Stomach (tissue), 9 donors: ENCODE results near the gene LHFPL5. TPM values are rescaled to one million over a fixed set of nuclear protein-coding genes. Genes with fewer than 3 reads are reported as not detected.

Source experiments
- DNase-seq, 2 donors: peaks; one replicate each; pipeline versions ENCODE4 v3.0.0 to v3.0.0-alpha.2; 2013 to 2019
- H3K27ac ChIP-seq, 5 donors: fragments of 200-600 bp in 4 of 5; sonication (generic) in 4 of 5; one replicate each; pipeline ENCODE4 v1.5.1; 2013 to 2019; ENCODE audit warnings: mild to moderate bottlenecking in 1 of 5, moderate library complexity in 1 of 5
- H3K27me3 ChIP-seq, 3 donors: fragments of 200-600 bp; sonication (generic); one replicate each; pipeline ENCODE4 v1.5.1; 2017 to 2019; ENCODE audit warnings: mixed run types in 1 of 3
- H3K36me3 ChIP-seq, 4 donors: fragments of 200-600 bp; sonication (generic); 1 replicate in 3 of 4; 2 replicates in 1 of 4; pipeline ENCODE4 v1.5.1; 2016 to 2019
- H3K4me1 ChIP-seq, 4 donors: fragments of 200-600 bp; sonication (generic); one replicate each; pipeline ENCODE4 v1.5.1; 2016 to 2019
- H3K4me3 ChIP-seq, 4 donors: fragments of 200-600 bp; sonication (generic) in 3 of 4; one replicate each; pipeline ENCODE4 v1.5.1; 2016 to 2019; ENCODE audit warnings: mild to moderate bottlenecking in 1 of 4
- H3K9me3 ChIP-seq, 4 donors: fragments of 200-600 bp; sonication (generic); one replicate each; pipeline ENCODE4 v1.5.1; 2016 to 2019
- CTCF ChIP-seq, 7 experiments: fragments of 450-650 bp in 4 of 7; fragments of 200-600 bp in 3 of 7; sonication (generic) in 3 of 7; IDR thresholded peaks; one replicate each; pipeline ENCODE4 v1.5.1; 2016 to 2019; ENCODE audit warnings: antibody characterized with exemption in 7 of 7, control low read depth in 2 of 7, mild to moderate bottlenecking in 1 of 7
- EP300 ChIP-seq: sonication (generic); formaldehyde crosslinking; IDR thresholded peaks from one replicate; pipeline ENCODE4 v1.6.1; 2017; ENCODE audit warnings: antibody characterized with exemption
- POLR2A ChIP-seq, 4 donors: fragments of 450-650 bp; IDR thresholded peaks; one replicate each; pipeline ENCODE4 v1.6.1; 2016; ENCODE audit warnings: antibody characterized with exemption in 4 of 4, control low read depth in 2 of 4, mild to moderate bottlenecking in 1 of 4, moderate library complexity in 1 of 4
- POLR2AphosphoS5 ChIP-seq, 3 donors: sonication (generic); formaldehyde crosslinking; IDR thresholded peaks; one replicate each; pipeline ENCODE4 v1.6.1; 2016; ENCODE audit warnings: antibody characterized with exemption in 3 of 3
- WGBS, 5 donors: extraction: QIAGEN DNeasy Blood & Tissue Kit in 3 of 5; methylation state at CpG; one replicate each; pipeline versions ENCODE4 v1.1.5 to v1.1.7; 2013 to 2018; 5-methylcytosine and 5-hydroxymethylcytosine counted together
- intact Hi-C: fragments of 100-400 bp; cut with DNase I; formaldehyde crosslinking; loops from one replicate; pipeline ENCODE4 v1.15.1; 2023; ENCODE audit warnings: low total_unique reads
- polyA plus RNA-seq, 3 donors: library from polyadenylated mRNA; stranded (reverse); fragments of 200-250 nt; gene quantifications; one replicate each; pipeline ENCODE4 v1.2.3, GENCODE V29; 2013
- total RNA-seq, 5 donors: library from RNA; depleted of rRNA; stranded (reverse); fragments of >200 nt; gene quantifications; one replicate each; pipeline versions ENCODE4 v1.1.0 to v1.2.3, GENCODE V29; 2014 to 2016
- donor health status: healthy with polysubstance abuse.
- donor health status: Bipolar disorder and iron deficiency.
- donor health status: healthy.

Gene LHFPL5
- total and polyA plus RNA-seq, 8 donors = not detected

GRCh38 chr6:35794536-35795452 lies 10.4 kb upstream of the LHFPL5 start:
- DNase-seq = no peak
- 87 to 91% (median 90%) methylated on average over 17 of the region's 17 CpGs for WGBS, 5 donors
- intact Hi-C loops = no loop called here

GRCh38 chr6:35795453-35796071 lies 9.6 kb upstream of the LHFPL5 start:
- Histone ChIP-seq H3K27me3 (peaks cover 0 to 21% (median 0%) of the 10 kb centered on the region in 3 donors), H3K9me3 (no peaks in the 10 kb centered on the region), H3K36me3 (no peaks in the 10 kb centered on the region), H3K4me3 (no peak overlapping the region), H3K27ac (no peak overlapping the region), H3K4me1 (no peaks in the 10 kb centered on the region)
- intact Hi-C loops = no loop called here
- WGBS, 5 donors = 87 to 91% (median 89%) methylated on average over 11 of the region's 11 CpGs
- no peak for DNase-seq
- TF ChIP-seq POLR2A (IDR thresholded peaks at IDR 0.05) = no peak

More at GRCh38 chr6:35794536-35795452, 10.4 kb upstream of the LHFPL5 start:
- no peak overlapping the region for H3K4me3 ChIP-seq
- H3K27ac ChIP-seq = no peak overlapping the region
- no peaks in the 10 kb centered on the region for H3K36me3 ChIP-seq
- no peaks in the 10 kb centered on the region for H3K4me1 ChIP-seq
- H3K9me3 ChIP-seq = no peaks in the 10 kb centered on the region
- no peak for TF ChIP-seq CTCF (IDR thresholded peaks at IDR 0.05)
- no peak for TF ChIP-seq EP300
- H3K27me3 ChIP-seq = peaks cover 0 to 23% (median 1%) of the 10 kb centered on the region in 3 donors

GRCh38 chr6:35796236-35796635 lies 8.9 kb upstream of the LHFPL5 start:
- no peaks in the 10 kb centered on the region for H3K9me3 ChIP-seq
- no peaks in the 10 kb centered on the region for H3K36me3 ChIP-seq
- H3K27ac ChIP-seq = no peak overlapping the region
- intact Hi-C loops = no loop called here
- H3K4me3 ChIP-seq = no peak overlapping the region
- no peak for TF ChIP-seq POLR2A (IDR thresholded peaks at IDR 0.05)
- TF ChIP-seq CTCF (IDR thresholded peaks at IDR 0.05) = no peak
- TF ChIP-seq EP300 = no peak
- TF ChIP-seq POLR2AphosphoS5 (IDR thresholded peaks at IDR 0.05) = no peak
- no peak for DNase-seq
- 68 to 90% (median 85%) methylated on average over 4 of the region's 4 CpGs for WGBS, 5 donors
- H3K4me1 ChIP-seq = no peaks in the 10 kb centered on the region
- H3K27me3 ChIP-seq = peaks cover 0 to 21% (median 0%) of the 10 kb centered on the region in 3 donors

- H3K4me1 ChIP-seq = no peaks in the 10 kb centered on the region
- intact Hi-C loops = no loop called here
- H3K27me3 ChIP-seq = peaks cover 0 to 17% (median 0%) of the 10 kb centered on the region in 3 donors
- TF ChIP-seq POLR2A (IDR thresholded peaks at IDR 0.05) = no peak
- TF ChIP-seq CTCF (IDR thresholded peaks at IDR 0.05) = no peak
- TF ChIP-seq POLR2AphosphoS5 (IDR thresholded peaks at IDR 0.05) = no peak
- no peak for TF ChIP-seq EP300
- no peak overlapping the region for H3K4me3 ChIP-seq
- DNase-seq = peak in 1 of 2 donors; percentile 47
- H3K27ac ChIP-seq = no peak overlapping the region
- no peaks in the 10 kb centered on the region for H3K9me3 ChIP-seq
- 80 to 87% (median 83%) methylated on average over 8 of the region's 8 CpGs for WGBS, 5 donors
- H3K36me3 ChIP-seq = no peaks in the 10 kb centered on the region
Measured at GRCh38 chr6:35797837-35798526, 7.2 kb upstream of the LHFPL5 start.
